GM12874 (cell line): ENCODE data around the gene KCNAB1.

Experiments
- CTCF ChIP-seq: IDR thresholded peaks from 2 replicates; pipeline ENCODE4 v1.5.1; 2011; ENCODE audit warnings: low read depth, mild to moderate bottlenecking, control low read depth, low read length, moderate library complexity; ENCODE audit not compliant: insufficient read depth

Gene KCNAB1

GRCh38 chr3:156424758-156425157 lies 304.4 kb downstream of the KCNAB1 start:
- TF ChIP-seq CTCF = no peak

GRCh38 chr3:156425651-156426050 lies 305.3 kb downstream of the KCNAB1 start:
- TF ChIP-seq CTCF = no peak

- TF ChIP-seq CTCF = no peak
Observed at GRCh38 chr3:156429125-156429524, 308.7 kb downstream of the KCNAB1 start.

GRCh38 chr3:156431334-156432124 lies 311.2 kb downstream of the KCNAB1 start:
- no peak for TF ChIP-seq CTCF

- no peak for TF ChIP-seq CTCF
Observed at GRCh38 chr3:156432563-156432962, 312.2 kb downstream of the KCNAB1 start.

- TF ChIP-seq CTCF = no peak
Observed at GRCh38 chr3:156433138-156433537, 312.8 kb downstream of the KCNAB1 start.

- no peak for TF ChIP-seq CTCF
Observed at GRCh38 chr3:156433910-156434309, 313.5 kb downstream of the KCNAB1 start.

GRCh38 chr3:156434921-156435320 lies 314.5 kb downstream of the KCNAB1 start:
- TF ChIP-seq CTCF = no peak
